K562 (cell line): ENCODE results near the gene RBM28. TPM values are rescaled to one million over a fixed set of nuclear protein-coding genes. Genes with fewer than 3 reads are reported as not detected.

Experiments
- ATAC-seq: fragments of 200-7000 bp; cut with Tn5 transposase; 3 replicates; pipeline ENCODE4 v1.9.1; 2020; ENCODE audit warnings: moderate library complexity
- BruUV-seq: library from RNA; stranded (reverse); fragments of 400-500 nt; replicated peaks from 2 replicates; lab custom pipeline; 2021; lab: Mats Ljungman, UMichigan
- CTCF ChIA-PET: fragments of 300-600 bp; formaldehyde crosslinking; extraction: SDS; loops from one replicate; lab custom pipeline; 2021; ENCODE audit warnings: low intra/inter-chr PET ratio; lab: Yijun Ruan, JAX
- POLR2A ChIA-PET: fragments of 300-600, 350-650 bp; sonication (Branson Sonifier 250); formaldehyde crosslinking; extraction: SDS; loops from one replicate; lab custom pipeline; 2021; ENCODE audit warnings: antibody characterized with exemption, inconsistent platforms; lab: Yijun Ruan, JAX
- DNase-seq, 4 experiments: peaks; one replicate each; pipeline versions ENCODE4 v3.0.0 to v3.0.0-alpha.2; 2011 to 2018; ENCODE audit warnings: low spot score in 3 of 4, mixed read lengths in 3 of 4; ENCODE audit errors: extremely low read depth in 1 of 4
- FAIRE-seq: peaks from 2 replicates; lab custom pipeline; 2011; peaks lifted over from hg19 to GRCh38; lab: Jason Lieb, UNC
- H2AFZ ChIP-seq: 2 replicates; pipeline ENCODE4 v1.6.0; 2011; ENCODE audit warnings: low read depth, low read length, control low read depth, inconsistent platforms
- H3K27ac ChIP-seq: fragments of 200-600 bp; 3 replicates; pipeline ENCODE4 v1.8.0; 2011; ENCODE audit warnings: low read depth, mild to moderate bottlenecking, control low read depth, inconsistent platforms, low read length, moderate library complexity, mixed read lengths; ENCODE audit errors: extremely low read depth
- H3K27me3 ChIP-seq, 2 experiments: fragments of 300-600 bp in 1 of 2; 2 replicates in 1 of 2; 3 replicates in 1 of 2; pipeline versions ENCODE4 v1.6.0 to v1.8.0; 2011; ENCODE audit warnings: inconsistent platforms in 2 of 2, low read length in 2 of 2, mild to moderate bottlenecking in 1 of 2, mixed read lengths in 1 of 2, moderate library complexity in 1 of 2; ENCODE audit not compliant: control insufficient read depth in 2 of 2, insufficient read depth in 2 of 2
- H3K36me3 ChIP-seq: fragments of 300-600 bp; 3 replicates; pipeline ENCODE4 v1.8.0; 2011; ENCODE audit warnings: mild to moderate bottlenecking, low read length, inconsistent platforms; ENCODE audit not compliant: control insufficient read depth, insufficient read depth
- H3K4me1 ChIP-seq, 2 experiments: fragments of 200-600 bp in 1 of 2; replicated peaks in 1 of 2; 2 replicates in 1 of 2; 3 replicates in 1 of 2; pipeline versions ENCODE4 v1.5.1 to v1.8.0; 2011; ENCODE audit warnings: inconsistent platforms in 2 of 2, low read length in 2 of 2, mild to moderate bottlenecking in 1 of 2, mixed read lengths in 1 of 2, moderate library complexity in 1 of 2; ENCODE audit not compliant: control insufficient read depth in 2 of 2, insufficient read depth in 2 of 2
- H3K4me2 ChIP-seq: 2 replicates; pipeline ENCODE4 v1.6.1; 2011; ENCODE audit warnings: low read length, control low read depth, inconsistent platforms, mixed read lengths; ENCODE audit not compliant: insufficient read depth
- H3K4me3 ChIP-seq: fragments of 200-600 bp; sonication (generic), shearing (Covaris generic); 2 replicates; pipeline ENCODE4 v1.5.1; 2016; ENCODE audit warnings: control low read depth, inconsistent platforms
- H3K79me2 ChIP-seq: fragments of 200-600 bp; 3 replicates; pipeline ENCODE4 v1.8.0; 2011; ENCODE audit warnings: low read length, inconsistent platforms; ENCODE audit not compliant: control insufficient read depth, insufficient read depth
- H3K9ac ChIP-seq, 2 experiments: 2 replicates each; pipeline versions ENCODE4 v1.6.0 to v1.6.1; 2011; ENCODE audit warnings: low read depth in 2 of 2, low read length in 2 of 2, control low read depth in 1 of 2, inconsistent platforms in 1 of 2, mild to moderate bottlenecking in 1 of 2, mixed read lengths in 1 of 2; ENCODE audit not compliant: insufficient read depth in 1 of 2
- H3K9me1 ChIP-seq: one replicate; pipeline ENCODE4 v1.6.0; 2011; ENCODE audit warnings: inconsistent platforms, mild to moderate bottlenecking, low read length, moderate library complexity; ENCODE audit not compliant: control insufficient read depth, insufficient read depth
- H3K9me3 ChIP-seq: replicated peaks from 2 replicates; pipeline ENCODE4 v1.5.1; 2011; ENCODE audit warnings: low read depth, low read length, inconsistent platforms; ENCODE audit not compliant: control insufficient read depth, insufficient read depth
- H4K20me1 ChIP-seq: replicated peaks from 2 replicates; pipeline ENCODE4 v1.6.1; 2011; ENCODE audit warnings: low read length, inconsistent platforms, mixed read lengths; ENCODE audit not compliant: control insufficient read depth, insufficient read depth
- CC2D1A ChIP-seq: fragments of 450-650 bp; IDR thresholded peaks from 2 replicates; pipeline ENCODE4 v1.6.1; 2017; ENCODE audit warnings: mild to moderate bottlenecking
- E2F5 ChIP-seq: sonication (generic); formaldehyde crosslinking; IDR thresholded peaks from 2 replicates; pipeline ENCODE4 v1.8.0; 2022; ENCODE audit warnings: mild to moderate bottlenecking, missing genetic modification reagents
- GMEB1 ChIP-seq: fragments of 250-450 bp; sonication (Bioruptor Pico); IDR thresholded peaks from 2 replicates; pipeline ENCODE4 v1.4.0; 2020; ENCODE audit warnings: mild to moderate bottlenecking
- NR2C2 ChIP-seq, 2 experiments: fragments of 200-800 bp in 1 of 2; sonication (Bioruptor generic) in 1 of 2; sonication (generic) in 1 of 2; formaldehyde crosslinking in 1 of 2; IDR thresholded peaks; 2 replicates each; pipeline versions ENCODE4 v1.6.1 to v1.8.0; 2016 to 2022; ENCODE audit warnings: mild to moderate bottlenecking in 1 of 2, missing compliant biosample characterization in 1 of 2, missing genetic modification characterization in 1 of 2, missing genetic modification reagents in 1 of 2
- PHB2 ChIP-seq: fragments of 450-650 bp; IDR thresholded peaks from 2 replicates; pipeline ENCODE4 v1.6.1; 2017; ENCODE audit warnings: low read depth
- RAD21 ChIP-seq, 2 experiments: fragments of 250-450 bp in 1 of 2; fragments of 450-650 bp in 1 of 2; sonication (Bioruptor Pico) in 1 of 2; formaldehyde crosslinking in 1 of 2; IDR thresholded peaks in 1 of 2; conservative IDR thresholded peaks in 1 of 2; 2 replicates each; pipeline versions ENCODE4 v1.4.0 to v1.8.0; 2020 to 2022; ENCODE audit warnings: mild to moderate bottlenecking in 2 of 2, moderate library complexity in 1 of 2
- YY1 ChIP-seq, 3 experiments: IDR thresholded peaks; 2 replicates each; pipeline ENCODE4 v1.6.1; 2011; ENCODE audit warnings: low read length in 2 of 3, mild to moderate bottlenecking in 2 of 3, moderate library complexity in 2 of 3, borderline replicate concordance in 1 of 3, control low read depth in 1 of 3, low read depth in 1 of 3; ENCODE audit not compliant: insufficient read depth in 3 of 3, insufficient replicate concordance in 2 of 3, control insufficient read depth in 1 of 3, insufficient read length in 1 of 3; ENCODE audit errors: extremely low read depth in 1 of 3
- ZBTB11 ChIP-seq, 3 experiments: fragments of 200-800 bp in 1 of 3; fragments of 250-450 bp in 1 of 3; fragments of 450-650 bp in 1 of 3; sonication (Bioruptor Pico) in 1 of 3; sonication (Bioruptor generic) in 1 of 3; formaldehyde crosslinking in 1 of 3; IDR thresholded peaks; 2 replicates each; pipeline versions ENCODE4 v1.6.1 to v1.8.0; 2016 to 2022; ENCODE audit warnings: mild to moderate bottlenecking in 2 of 3, missing genetic modification characterization in 2 of 3, missing compliant biosample characterization in 1 of 3, moderate library complexity in 1 of 3
- ZBTB7A ChIP-seq: IDR thresholded peaks from 2 replicates; pipeline ENCODE4 v1.6.1; 2011; ENCODE audit warnings: low read depth, mild to moderate bottlenecking, low read length, moderate library complexity, borderline replicate concordance; ENCODE audit not compliant: control insufficient read depth
- WGBS: fragments of 100-300 bp; shearing (Covaris generic); methylation state at CpG from one replicate; pipeline ENCODE4 v1.1.6; 2016; ENCODE audit warnings: low coverage, mixed read lengths; ENCODE audit not compliant: insufficient coverage; ENCODE audit errors: missing lambda C conversion rate; 5-methylcytosine and 5-hydroxymethylcytosine counted together
- in situ Hi-C: fragments of 300-500 bp; cut with MboI; formaldehyde crosslinking; loops from 4 replicates; pipeline ENCODE4 v1.15.0; 2018; ENCODE audit warnings: inconsistent platforms, mixed read lengths
- intact Hi-C: fragments of 100-400 bp; cut with micrococcal nuclease; formaldehyde crosslinking; loops from 2 replicates; pipeline ENCODE4 v1.14.2; 2022
- polyA plus RNA-seq, 8 experiments: library from polyadenylated mRNA; depleted of rRNA in 4 of 8; stranded (reverse) in 5 of 8; unstranded in 3 of 8; fragments of >200 nt; fragmentation: Nextera tagmentation in 2 of 8; fragmentation: Illumina TruSeq in 1 of 8; extraction: Ambion mirVana in 2 of 8; extraction: Trizol in 1 of 8; gene quantifications; 2 replicates each; pipeline versions ENCODE4 v1.2.1 to v1.2.3, GENCODE V29; 2011 to 2014; ENCODE audit warnings: inconsistent platforms in 1 of 8, missing spikeins in 1 of 8
- total RNA-seq, 7 experiments: library from RNA; depleted of rRNA in 6 of 7; stranded (reverse); fragments of >200 nt in 6 of 7; fragmentation: Illumina TruSeq in 2 of 7; extraction: Trizol in 2 of 7; gene quantifications; 2 replicates each; pipeline versions ENCODE4 v1.2.1 to v1.2.3, GENCODE V29; 2011 to 2021; ENCODE audit warnings: low replicate concordance in 1 of 7

The RBM28 gene
- total and polyA plus RNA-seq, 9 of the 15 experiments (the other 6 are each of a cell fraction or from before 2014, with no cell fraction given) = 65.8 to 213 (median 138) TPM

- peak; percentile 90 for FAIRE-seq
- 0 out of 2 replicates have a peak, but pooled peaks have one; percentile 8 for TF ChIP-seq E2F5 (CRISPR knock-in tag)
- TF ChIP-seq NR2C2 (CRISPR knock-in tag; IDR thresholded peaks at IDR 0.05) = 0 out of 2 replicates have a peak, but pooled peaks have one; percentile 43
- TF ChIP-seq NR2C2 (tag; IDR thresholded peaks at IDR 0.05) = no peak
- peak in 1 of 3 experiments; percentile 47; a peak in 1 of 6 replicates for TF ChIP-seq ZBTB11 (CRISPR knock-in tag; IDR thresholded peaks at IDR 0.05)
- peak; percentile 60; the same call in 1 of the 2 replicates for TF ChIP-seq CC2D1A
- no peak for TF ChIP-seq PHB2
- TF ChIP-seq RAD21 (CRISPR knock-in tag; conservative IDR thresholded peaks at IDR 0.05 in 1 of 2, IDR thresholded peaks at IDR 0.05 in 1 of 2) = peak; percentile 92 to 93
- TF ChIP-seq GMEB1 (CRISPR knock-in tag) = 0 out of 2 replicates have a peak, but pooled peaks have one; percentile 8
- TF ChIP-seq ZBTB7A = peak; percentile 71
- peak in 1 of 3 experiments; percentile 37 for TF ChIP-seq YY1 (IDR thresholded peaks at IDR 0.05; ENCODE audit: borderline replicate concordance in 1 of 3, control insufficient read depth in 1 of 3, extremely low read depth in 1 of 3, insufficient read depth in 3 of 3, insufficient read length in 1 of 3, insufficient replicate concordance in 2 of 3, low read depth in 1 of 3, low read length in 2 of 3)
Observed at GRCh38 chr7:128387216-128388144, 43.8 kb upstream of the RBM28 start.

More at GRCh38 chr7:128387216-128388144, 43.8 kb upstream of the RBM28 start:
- CTCF ChIA-PET = interaction anchor here (0.6 to 3.9 kb wide), 7 partner anchors 37 to 830 kb away, joined by 3 to 81 read pairs (median 3); no protein-coding TSS in a partner anchor
- DNase-seq = peak; percentile 88 to 97 (median 96)
- intact Hi-C loops = loop anchor here (1.0 to 10.0 kb wide), 2 partner anchors 40 to 153 kb away; no protein-coding TSS in a partner anchor
- peaks cover 5 to 20% of the 10 kb centered on the region in 2 experiments; a peak in 4 of 5 replicates for H3K4me1 ChIP-seq
- H3K9me3 ChIP-seq = no peaks in the 10 kb centered on the region
- H4K20me1 ChIP-seq = 0 out of 2 replicates have a peak, but pooled peaks cover 16% of the 10 kb centered on the region
- peaks cover 3% of the 10 kb centered on the region for H3K9me1 ChIP-seq
- ATAC-seq = peak; percentile 92
- H3K79me2 ChIP-seq = no peaks in the 10 kb centered on the region
- H3K27me3 ChIP-seq = no peaks in the 10 kb centered on the region
- peaks cover 5% of the 10 kb centered on the region; the same call in 1 of the 3 replicates for H3K36me3 ChIP-seq
- BruUV-seq = no TSS peak
- 14% methylated on average over 24 of the region's 24 CpGs for WGBS
- peak overlapping the region in 1 of 2 experiments; percentile 27; a peak in 1 of 4 replicates for H3K9ac ChIP-seq
- no peak overlapping the region for H3K4me2 ChIP-seq
- no peak overlapping the region for H3K27ac ChIP-seq
- POLR2A ChIA-PET = interaction anchor here (0.6 to 2.3 kb wide), 11 partner anchors 10 to 771 kb away, joined by 3 to 14 read pairs (median 4); partner anchors contain the start of gene RBM28
- in situ Hi-C loops = no loop called here
- H3K4me3 ChIP-seq = no peak overlapping the region
- H2AFZ ChIP-seq = peak overlapping the region; percentile 27; the same call in 1 of the 2 replicates
